NCI-H510A (cell line): ENCODE measurements around the gene C3.
"Not testable (repeated sequence)": the region's sequence is repeated elsewhere in the genome, so short reads cannot be mapped to it uniquely, and the experiment has no call there.

Source experiments
- DNase-seq: peaks from one replicate; lab custom pipeline; 2025; lab: John Stamatoyannopoulos, UW

C3 gene

DNA sequence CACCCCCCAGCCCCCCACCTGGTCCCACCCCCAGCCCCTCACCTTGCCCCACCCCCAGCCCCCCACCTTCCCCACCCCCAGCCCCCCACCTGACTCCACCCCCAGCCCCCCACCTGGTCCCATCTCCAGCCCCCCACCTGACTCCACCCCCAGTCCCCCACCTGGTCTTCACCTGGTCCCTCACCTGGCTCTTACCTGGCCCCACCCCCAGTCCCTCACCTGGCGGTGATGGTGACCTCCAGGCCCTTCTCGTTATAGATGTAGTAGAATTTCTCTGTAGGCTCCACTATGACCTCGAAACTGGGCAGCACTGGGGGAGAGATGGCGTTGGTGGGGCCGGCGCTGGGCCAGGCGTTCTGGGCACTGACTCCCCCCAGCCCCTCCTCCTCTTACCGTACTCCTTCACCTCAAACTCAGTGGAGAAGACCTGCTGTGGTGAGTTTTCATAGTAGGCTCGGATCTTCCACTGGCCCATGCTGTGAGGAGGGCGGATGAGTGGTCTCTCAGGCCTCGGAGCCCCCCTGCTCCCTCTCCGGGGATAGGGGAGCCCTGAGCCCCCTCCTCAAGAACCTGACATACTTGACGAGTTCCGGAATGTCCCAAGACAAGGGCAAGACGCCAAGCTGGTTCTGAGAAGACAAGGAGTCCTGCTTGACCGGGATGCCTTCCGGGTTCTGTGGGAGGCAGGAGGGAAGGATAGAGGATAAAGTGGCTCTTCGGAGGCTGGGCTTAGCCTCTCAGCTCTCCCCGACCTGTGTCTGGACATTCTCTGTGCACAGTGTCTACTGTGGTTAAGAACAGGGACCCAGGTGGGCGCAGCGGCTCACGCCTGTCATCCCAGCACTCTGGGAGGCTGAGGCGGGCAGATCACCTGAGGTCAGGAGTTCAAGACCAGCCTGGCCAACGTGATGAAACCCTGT, 6.4 kb downstream of the C3 start:
- DNase-seq, result no peak

DNA sequence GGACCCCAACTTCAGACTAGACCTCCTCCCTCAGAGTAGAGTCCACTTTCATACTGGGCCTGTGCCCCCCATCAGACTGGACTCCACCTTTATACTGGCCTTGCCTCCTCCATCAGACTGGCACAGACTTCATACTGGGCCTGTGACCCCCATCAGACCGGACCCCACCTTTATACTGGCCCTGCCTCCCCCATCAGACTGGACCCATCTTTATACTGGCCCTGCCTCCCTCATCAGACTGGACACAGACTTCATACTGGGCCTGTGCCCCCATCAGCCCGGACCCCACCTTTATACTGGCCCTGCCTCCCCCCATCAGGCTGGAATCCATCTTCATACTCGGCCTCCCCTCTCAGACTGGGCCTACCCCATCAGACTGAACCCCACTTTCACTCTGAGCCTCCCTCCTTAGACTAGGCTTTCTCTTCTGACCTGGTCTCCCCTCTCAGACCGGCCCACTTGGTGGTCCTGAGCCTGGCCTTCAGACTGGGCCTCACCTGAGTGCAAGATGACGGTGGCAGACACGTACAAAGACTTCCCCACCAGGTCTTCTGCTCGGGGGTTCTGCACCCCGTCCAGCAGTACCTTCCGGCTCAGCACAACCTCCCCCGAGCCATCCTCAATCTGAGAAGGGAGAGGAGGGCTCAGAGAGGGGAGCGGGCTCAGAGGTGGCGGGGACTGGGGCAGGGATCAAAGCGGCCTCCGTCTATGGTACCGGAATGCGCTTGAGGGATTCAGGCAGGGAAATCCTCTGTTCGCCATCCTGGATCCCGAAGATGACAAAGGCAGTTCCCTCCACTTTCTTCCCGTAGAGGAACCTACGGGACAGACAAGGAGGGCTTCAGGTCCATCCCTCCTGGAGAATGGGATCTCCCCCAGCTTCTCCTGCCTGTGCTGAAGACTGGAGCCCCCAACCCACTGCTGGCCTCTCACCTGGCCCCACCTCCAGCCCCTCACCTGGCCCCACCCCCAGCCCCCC, 7.5 kb downstream of the C3 start:
- DNase-seq, result no peak

DNA sequence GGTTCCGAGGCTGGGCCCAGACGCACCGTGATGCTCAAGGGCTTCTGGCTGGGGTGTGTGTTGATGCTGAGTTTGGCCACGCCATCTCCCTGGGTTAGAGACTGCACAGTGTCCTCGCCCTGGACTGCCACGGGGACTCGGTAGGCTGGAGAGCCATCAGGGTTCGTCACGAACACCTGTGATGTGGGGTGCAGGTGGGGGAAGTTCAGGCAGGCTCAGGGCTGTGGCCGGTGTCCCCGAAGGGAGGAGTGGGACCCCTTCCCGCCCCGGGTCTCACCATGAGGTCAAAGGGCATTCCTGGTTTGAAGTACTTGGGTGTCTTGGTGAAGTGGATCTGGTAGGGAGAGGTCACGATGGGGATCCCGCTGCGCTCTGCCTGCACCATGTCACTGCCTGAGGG, 8.2 kb downstream of the C3 start:
- DNase-seq, result no peak

DNA sequence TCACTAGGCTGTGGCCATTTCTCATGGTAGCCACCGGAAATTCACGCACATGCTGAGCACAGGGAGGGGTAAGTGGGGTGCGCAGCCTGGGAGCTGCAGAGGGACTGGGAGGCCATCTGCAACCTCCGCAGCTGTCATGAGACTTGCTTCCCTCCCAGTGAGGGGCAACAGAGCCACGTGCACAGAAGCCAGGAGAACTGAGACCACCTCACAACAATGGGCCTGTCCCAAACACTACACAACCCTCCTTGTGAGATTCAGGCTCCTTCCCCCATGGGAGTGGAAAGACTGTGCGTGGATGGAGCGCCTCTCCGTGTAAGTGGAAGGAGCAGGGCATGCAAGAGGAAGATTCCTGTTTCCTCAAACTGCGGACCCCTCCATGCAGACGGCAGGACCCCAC, 8.8 kb downstream of the C3 start:
- DNase-seq, result no peak

DNA sequence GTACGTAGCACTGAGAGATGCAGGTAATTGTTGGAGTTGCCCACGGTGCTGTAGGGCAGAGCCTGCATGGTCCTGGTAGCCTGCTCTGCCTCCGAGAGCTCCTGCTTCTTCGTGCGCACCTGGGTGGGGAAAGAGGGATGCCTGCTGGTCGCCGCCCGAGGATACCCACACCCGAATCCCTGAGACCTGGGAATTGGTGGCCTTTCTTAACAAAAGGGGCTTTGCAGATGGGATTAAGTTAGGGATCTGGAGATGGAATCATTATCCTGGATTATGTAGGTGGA, 9.4 kb downstream of the C3 start:
- no peak for DNase-seq

DNA sequence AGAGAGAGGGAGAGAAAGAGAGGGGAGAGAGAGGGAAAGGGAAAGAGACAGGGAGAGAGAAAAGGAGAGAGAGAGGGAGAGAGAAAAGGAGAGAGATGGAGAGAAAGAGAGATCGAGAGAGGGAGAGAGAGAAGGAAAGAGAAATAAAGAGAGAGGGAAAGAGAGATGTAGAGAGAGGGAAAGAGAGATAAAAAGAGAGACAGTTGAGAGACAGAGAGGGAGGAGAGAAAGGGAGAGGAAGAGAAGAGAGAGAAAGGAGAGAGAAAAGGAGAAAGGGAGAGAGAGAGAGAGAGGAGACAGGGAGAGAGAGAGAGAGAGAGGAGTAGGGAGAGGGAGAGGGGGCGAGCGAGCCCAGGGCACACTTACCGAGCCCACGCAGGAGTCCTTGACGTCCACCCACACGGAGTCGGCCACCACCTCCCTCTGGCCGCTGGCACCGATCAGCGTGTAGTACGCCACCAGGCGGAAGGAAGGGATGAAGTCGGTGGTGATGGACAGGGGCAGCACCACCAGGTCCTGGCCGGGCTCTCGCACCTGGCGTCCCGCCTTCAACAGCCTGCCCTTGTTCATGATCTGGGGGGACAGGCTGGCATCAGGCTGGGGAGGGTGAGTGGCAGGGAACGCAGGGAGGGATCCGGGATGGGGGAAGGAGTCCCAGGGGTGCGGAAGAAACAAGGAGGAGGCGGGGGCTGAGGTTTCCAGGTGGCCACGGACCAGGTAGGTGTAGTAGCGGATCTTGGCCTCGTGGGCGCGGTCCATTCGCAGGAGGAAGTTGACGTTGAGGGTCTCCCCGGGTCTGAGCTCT, 10.0 kb downstream of the C3 start:
- DNase-seq, result no peak

DNA sequence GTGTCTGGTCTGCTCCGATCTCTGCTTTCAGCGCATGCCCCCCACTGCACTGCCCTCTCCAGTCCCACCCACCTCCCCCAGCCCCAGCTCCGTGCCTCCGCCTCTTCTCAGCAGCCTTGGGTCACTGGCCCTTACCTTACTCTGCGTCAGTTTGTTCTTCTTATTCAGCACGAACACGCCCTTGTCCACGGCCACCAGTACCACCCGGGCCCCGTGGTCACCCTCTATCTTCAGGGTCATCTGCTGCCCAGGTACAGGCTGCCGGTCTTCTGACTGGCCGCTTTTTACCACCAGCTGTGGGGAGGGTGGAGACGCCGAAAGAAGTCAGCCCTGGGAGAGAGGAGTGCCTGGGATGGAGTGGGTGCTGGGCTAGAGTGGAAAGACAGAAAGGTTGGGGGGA, 10.9 kb downstream of the C3 start:
- DNase-seq, result no peak

DNA sequence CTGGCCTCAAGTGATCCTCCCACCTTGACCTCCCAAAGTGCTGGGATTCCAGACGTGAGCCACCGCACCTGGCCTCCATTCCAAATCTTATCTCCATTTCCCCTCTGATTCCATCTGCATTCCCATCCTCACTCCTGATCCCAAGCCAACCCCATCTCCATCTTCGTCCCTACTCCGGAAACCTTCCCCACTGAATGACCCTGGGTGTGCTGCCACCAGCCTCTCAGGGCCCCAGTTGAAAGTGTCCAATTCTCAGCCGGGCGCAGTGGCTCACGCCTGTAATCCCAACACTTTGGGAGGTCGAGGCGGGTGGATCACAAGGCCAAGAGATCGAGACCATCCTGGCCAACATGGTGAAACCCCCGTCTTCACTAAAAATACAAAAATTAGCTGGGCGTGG, 11.5 kb downstream of the C3 start:
- DNase-seq, result not testable (repeated sequence)

DNA sequence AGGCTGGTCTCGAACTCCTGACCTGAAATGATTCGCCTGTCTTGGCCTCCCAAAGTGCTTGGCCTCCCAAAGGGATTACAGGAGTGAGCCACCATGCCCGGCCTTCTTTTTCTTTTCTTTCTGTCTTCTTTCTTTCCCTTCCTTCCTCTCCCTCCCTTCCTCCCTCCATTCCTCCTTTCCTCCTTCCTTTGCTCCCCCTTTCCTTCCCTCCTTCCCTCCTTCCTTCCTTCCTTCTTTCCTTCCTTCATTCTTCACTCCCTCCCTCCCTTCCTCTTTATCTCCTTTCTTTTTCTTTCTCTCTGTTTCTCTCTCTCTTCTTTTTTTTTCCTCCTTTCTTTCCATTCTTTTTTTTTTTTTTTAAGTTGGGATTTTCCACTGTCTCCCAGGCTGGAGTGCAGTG, 12.1 kb downstream of the C3 start:
- DNase-seq, result no peak

DNA sequence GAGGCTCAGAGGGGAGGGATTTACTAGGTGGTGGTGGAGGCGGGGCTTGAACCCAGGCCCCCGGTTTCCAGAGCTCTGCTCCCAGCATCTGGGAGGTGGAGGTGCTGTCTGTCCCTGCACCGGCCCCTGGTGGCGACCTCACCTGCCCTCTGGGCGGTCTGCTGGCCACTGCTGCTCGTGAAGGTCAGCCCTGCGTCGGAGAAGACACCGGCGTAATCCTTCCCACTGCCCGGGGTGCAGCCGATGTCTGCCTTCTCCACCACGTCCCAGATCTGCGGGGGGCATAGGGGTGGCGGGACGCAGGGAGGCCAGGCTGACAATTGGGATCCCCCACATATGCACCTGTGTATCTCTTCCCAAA, 12.8 kb downstream of the C3 start:
- DNase-seq, result no peak

DNA sequence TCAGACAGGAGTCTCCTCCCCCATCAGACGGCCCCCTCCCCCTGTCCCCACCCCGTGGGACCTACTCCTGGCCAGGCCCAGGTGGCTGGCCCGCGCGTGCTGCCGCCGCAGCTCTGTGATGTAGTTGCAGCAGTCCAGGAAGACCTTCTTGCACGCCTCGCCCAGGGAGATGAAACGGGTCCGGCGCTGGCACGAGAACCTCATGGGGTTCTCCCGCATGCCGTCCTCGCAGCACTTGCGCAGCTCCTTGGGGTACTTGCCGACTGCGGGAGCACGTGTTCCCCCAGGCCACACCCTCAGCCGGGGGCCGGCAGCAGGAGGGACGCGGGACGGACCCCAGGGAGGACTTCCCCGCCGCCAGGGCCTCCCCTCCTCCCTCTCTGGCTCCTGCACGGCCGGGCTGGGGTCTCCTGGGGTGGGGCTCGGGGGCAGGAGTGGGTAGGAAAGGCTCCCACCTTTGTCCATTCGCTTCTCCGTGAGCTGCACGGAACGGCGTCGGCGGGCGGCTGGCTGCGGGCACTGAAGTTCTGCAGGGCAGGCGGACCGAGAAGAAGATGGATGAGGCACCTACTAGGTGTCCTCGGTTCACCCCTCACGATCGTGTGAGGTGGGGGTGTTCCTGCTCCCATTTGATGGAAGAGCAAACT, 13.3 kb downstream of the C3 start:
- DNase-seq, result no peak

DNA sequence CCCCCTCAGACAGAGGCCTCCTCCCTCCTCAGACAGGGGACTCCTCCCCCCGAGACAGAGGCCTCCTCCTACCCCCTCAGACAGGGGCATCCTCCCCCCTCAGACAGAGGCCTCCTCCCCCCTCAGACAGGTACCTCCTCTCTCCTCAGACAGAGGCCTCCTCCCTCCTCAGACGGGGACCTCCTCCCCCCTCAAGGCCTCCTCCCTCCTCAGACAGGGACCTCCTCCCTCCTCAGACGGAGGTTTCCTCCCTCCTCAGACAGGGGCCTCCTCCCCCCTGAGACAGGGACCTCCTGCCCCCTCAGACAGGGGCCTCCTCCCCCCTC, 13.9 kb downstream of the C3 start:
- DNase-seq, result no peak

DNA sequence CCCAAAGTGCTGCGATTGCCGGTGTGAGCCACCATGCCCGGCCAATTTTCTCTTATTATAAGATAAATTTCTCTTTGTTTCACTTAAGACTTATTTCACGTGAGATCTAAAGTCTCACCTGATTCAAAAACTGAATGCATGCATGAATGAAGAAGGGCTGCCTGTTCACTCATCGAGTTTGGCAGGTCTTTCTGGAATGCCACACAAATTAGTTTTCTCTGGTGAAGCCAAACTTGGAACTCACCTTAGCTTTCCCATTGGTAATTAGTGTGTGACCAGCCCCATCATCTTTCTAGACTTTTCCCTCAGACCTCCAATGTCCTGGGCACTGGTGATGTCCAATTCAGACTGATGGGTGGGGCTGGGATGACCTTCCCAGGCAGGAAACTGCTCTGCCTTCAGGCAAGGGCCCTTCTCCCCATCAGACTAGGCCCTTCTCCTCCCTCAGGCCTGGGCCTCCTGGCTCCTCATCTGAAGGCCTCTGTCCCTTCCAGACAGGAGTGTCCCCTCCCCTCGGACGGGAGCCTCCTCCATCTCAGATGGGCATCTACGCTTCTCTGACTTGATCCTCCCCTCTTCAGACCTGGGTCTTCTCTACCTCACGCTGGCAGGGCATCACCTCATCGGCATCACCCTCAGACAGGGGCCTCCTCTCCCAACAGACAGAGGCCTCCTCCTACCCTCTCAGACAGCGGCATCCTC, 14.4 kb downstream of the C3 start:
- DNase-seq, result no peak

DNA sequence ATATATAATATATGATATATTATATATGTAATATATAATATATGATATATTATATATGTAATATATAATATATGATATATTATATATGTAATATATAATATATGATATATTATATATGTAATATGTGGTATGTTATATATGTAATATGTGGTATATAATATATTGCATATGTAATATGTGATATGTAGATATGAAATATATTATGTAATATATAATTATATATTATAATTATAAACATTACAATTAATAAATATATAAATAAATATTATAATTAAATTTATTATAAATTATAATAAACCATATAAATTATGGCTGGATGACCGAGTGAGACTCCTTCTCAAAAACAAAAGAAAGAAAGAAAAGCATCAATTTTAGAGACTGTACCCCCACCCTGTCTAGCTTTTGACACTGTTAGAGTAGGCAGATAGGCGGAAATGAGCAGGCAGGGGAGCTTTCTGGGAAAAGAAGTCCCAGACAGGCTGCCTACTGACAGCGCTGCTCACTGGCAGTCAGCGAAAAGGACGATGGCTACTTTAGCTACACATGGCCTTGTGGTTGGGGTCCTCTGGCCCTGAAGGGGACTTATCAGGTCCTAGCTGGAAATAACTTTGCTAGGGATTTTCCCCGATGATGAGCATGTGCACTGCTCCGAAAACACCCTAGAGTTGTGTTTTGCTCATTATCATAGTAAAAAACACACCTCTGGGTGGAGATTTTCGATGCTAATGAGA, 19.7 kb downstream of the C3 start:
- DNase-seq, result no peak

DNA sequence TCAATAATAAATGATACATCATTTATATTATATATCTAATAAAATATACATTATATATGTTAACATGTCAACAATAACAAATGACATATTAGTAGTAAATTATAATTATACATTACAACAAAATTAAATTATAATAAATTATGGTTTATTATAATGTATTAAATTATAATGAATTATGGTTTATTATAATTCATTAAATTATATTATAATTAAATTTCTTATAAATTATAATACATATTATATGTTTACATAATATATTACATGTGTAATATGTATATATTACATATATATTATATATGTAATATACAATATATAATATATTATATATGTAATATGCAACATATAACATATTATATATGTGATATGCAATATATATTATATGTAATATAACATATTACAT, 20.5 kb downstream of the C3 start:
- no peak for DNase-seq

DNA sequence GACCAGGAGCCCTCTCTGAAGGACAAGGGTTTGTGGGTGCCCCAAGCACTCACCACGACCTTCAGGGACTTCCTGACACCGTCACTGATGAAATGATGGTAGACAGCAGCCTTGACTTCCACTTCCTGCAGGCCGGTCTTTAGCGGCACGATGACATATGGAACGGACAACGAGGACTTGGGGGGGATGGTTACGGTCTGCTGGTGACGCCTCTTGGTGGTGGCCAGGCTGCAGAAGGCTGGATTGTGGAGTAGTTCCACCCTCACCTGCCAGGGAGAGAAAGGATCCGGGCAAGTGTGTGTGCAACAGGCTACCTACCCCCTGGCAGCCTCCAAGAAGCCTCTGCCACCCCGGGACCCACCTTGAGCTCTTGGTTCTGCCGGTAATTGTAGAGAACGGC, 23.2 kb downstream of the C3 start:
- no peak for DNase-seq

DNA sequence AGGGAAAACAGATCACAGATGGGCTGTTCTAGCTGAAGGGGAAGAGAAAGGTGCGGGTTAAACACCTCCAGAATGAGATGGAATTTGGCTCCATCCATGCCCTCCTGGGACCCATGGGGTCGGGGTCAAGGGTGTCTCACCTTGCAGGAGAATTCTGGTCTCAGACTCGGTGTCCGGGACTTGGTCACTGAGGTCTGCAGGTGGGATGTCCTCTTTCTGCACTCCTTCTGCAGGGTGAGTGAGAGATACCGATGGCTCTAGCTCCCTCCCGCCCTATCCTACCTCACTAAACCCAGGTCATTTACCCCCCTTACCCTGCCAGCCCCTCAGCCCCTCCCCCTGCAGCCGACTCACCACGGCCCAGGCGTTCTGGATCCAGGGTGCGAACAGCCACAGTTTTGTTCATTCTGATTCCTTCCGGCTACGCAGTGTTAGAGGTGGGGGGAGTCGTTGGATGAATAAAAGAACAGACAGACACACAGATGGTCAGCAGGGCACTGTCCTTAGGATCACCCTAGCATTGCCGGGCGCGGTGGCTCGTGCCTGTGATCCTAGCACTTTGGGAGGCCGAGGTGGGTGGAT, 24.1 kb downstream of the C3 start:
- no peak for DNase-seq

DNA sequence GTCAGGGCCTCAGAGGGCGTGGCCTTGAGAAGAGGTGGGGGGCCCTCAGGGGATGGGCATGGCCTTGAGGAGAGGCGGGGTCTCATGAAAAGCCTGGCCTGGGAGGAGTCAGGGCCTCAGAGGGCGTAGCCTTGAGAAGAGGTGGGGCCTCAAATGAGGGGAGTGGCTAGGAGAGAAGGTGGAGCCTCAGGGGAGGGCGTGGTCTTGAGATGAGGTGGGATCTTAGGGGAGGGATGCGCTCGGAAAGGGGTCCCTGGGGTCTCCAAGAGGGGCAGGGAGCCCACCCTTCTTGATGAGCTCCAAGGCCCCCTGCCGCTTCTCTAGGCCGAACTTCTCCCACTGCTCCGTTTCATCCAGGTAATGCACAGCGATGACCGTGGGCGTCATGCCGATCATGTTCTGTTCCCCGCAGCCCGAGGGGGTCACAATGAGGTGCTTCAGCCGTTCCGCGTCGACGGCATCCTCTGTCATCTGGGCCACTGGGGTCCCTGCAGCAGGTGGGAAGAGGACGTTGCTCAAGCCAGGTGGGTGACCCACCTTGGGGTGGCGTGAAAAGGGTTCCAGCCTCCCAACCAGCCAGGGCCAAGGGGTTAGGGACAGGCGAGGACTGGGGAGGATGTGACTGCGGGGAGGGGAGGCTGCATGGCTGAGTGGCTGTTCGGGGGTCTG, 26.2 kb downstream of the C3 start:
- no peak for DNase-seq

DNA sequence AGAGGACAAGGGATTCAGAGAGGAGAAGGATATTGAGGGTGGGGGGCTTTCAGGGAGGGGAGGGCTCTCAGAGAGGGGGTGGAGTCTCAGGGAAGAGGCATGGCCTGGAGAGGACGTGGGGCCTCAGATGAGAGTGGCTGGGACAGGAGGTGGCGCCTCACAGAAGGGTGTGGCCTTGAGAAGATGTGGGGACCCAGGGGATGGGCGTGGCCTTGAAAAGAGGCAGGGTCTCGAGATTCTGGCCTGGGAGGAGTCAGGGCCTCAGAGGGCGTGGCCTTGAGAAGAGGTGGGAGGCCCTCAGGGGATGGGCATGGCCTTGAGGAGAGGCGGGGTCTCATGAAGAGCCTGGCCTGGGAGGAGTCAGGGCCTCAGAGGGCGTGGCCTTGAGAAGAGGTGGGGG, 26.8 kb downstream of the C3 start:
- DNase-seq, result no peak

DNA sequence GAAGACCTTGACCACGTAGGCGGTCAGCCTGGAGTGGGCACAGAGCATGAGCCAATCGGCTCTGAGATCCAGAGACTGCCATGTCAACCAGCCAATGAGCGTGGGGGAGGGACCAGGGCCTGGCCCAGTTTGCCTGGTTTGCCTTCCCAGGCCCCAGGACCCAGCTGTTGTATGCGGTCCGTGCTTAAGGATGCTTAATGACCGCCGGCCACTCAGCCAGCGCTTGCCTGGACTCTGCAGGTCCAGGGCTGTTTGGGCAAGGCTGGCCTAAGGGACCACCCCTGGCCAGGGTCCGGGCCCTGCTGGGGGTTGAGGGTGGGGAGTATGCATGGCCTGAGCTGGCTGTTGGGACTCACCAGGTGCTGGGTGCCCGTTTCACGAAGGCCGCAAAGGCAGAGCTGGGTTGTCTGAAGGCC, 27.4 kb downstream of the C3 start:
- no peak for DNase-seq
